ENCODE results near the gene GHITM. TPM values are rescaled to one million over a fixed set of nuclear protein-coding genes. Genes with fewer than 3 reads are reported as not detected.

The GHITM gene
- total and polyA plus RNA-seq, 2 experiments from 2014 or later, result 97.1 to 105 TPM

DNA sequence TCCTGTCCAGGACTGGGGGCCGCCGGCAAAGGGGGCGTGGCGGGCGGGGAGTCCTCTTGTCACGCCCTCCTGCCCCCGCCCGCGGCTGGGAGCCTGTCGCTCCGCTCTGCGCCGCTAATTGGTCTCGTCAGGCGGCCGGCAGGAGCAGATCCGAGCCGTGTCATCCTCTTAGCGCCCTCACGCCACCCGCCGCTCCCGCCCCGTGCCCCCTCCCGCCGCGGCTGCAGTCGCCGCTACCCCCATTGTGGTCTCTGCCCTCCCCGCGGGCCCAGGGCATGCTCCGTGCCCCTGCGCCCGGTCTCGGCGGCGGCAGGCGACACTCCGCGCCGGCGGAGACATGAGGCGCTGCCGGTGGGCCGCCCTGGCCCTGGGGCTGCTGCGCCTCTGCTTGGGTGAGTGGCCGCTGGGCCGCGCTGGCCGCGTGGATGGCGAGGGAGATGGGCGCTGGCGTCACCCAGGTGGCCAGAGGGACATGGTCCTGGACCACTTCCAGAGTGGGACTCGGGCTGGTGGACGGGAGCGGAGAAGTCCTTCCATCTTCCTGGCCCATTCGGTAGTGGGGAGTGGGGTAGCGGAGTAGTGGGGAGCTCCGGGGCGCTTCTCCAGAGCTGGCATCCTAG lies 55.2 kb downstream of the GHITM start, which contains the start of gene CDHR1:
Gene CDHR1, plus strand, starts transcription at position 114 of the 620 bp plus-strand sequence. Its CDS starts 224 bp downstream, at position 338.
- H3K36me3 ChIP-seq (ENCODE audit: insufficient read depth), result no peaks in the 10 kb centered on the region
- DNase-seq (ENCODE audit: low spot score) (peak; percentile 85), ATAC-seq (peak; percentile 81)
- H3K36me3 Mint-ChIP-seq (ENCODE audit: low read depth), result no peaks in the 10 kb centered on the region
- no peaks in the 10 kb centered on the region for H3F3A ChIP-seq (replicated peaks; ENCODE audit: low read depth)
- peak within 1 kb of the TSS; percentile 94 for H3K4me2 ChIP-seq
- H3K27me3 Mint-ChIP-seq (ENCODE audit: insufficient read depth, low read depth, poor library complexity), result peaks cover 40% of the 10 kb centered on the region
- TF ChIP-seq CREB1 (CRISPR knock-in tag; IDR thresholded peaks at IDR 0.05; ENCODE audit: low read depth) (0 out of 2 replicates have a peak, but pooled peaks have one; percentile 5), STAT1 (IDR thresholded peaks at IDR 0.05; ENCODE audit: unreplicated experiment) (no peak), ZNF331 (CRISPR knock-in tag; IDR thresholded peaks at IDR 0.05; ENCODE audit: low read depth) (no peak)
- no peak within 1 kb of the TSS for H3K27ac Mint-ChIP-seq
- peaks cover 5% of the 10 kb centered on the region for H3K4me1 Mint-ChIP-seq
- no peak within 1 kb of the TSS for H3K27ac ChIP-seq (ENCODE audit: low read depth)
- H4K20me1 ChIP-seq (replicated peaks; ENCODE audit: insufficient read depth), result no peaks in the 10 kb centered on the region
- no peaks in the 10 kb centered on the region for H3K79me2 ChIP-seq (replicated peaks; ENCODE audit: insufficient read depth)
- peak within 1 kb of the TSS; percentile 72 for H3K4me3 Mint-ChIP-seq
- H3K4me1 ChIP-seq (ENCODE audit: insufficient read depth), result peaks cover 3% of the 10 kb centered on the region; the same call in 1 of the 2 replicates
- peak within 1 kb of the TSS; percentile 78 for H3K4me3 ChIP-seq
- H3K27me3 ChIP-seq (ENCODE audit: insufficient read depth), result peaks cover 40% of the 10 kb centered on the region
- no peaks in the 10 kb centered on the region for H3K9me2 ChIP-seq (ENCODE audit: insufficient read depth)
- peak within 1 kb of the TSS; percentile 98 for H2AFZ ChIP-seq
- H3K9me3 Mint-ChIP-seq, result no peaks in the 10 kb centered on the region

DNA sequence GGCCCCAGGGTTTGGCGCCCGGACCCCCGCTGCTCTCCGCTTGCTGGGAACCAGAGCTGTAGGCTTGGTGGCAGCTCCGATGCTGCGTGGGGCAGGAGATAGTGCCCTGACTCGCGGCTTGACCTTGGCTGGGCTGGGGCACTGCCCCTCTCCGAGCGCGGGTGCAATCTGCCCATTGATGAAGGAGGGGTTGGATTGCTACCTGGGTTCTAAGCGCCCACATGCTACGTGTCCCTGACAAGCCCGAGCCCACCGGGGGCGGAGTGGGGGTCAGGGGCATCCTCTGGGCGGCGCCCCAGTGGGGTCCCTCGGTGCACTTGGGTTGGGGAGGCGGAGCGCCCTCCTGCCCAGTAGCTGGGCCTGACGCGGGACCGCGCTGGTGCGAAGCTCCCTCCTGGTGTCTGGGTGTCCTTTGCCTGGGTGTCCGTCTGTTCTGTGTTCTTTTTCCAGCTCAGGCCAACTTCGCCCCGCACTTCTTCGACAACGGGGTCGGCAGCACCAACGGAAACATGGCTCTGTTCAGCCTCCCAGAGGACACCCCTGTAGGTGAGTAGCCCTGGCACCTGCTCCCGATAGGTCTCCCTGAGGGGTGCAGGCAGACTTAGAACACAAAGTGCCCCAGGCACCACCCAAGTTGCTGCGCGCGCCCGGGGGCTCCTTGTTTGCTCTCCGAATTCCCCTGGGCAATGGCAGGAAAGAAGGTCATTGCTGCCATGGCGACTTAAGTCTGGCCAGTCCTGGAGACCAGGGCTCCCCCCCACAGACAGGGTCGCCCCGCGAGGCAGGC lies 55.9 kb downstream of the GHITM start:
- no peaks in the 10 kb centered on the region for H3K36me3 ChIP-seq (ENCODE audit: insufficient read depth)
- Mint-ChIP-seq H3K36me3 (ENCODE audit: low read depth) (no peaks in the 10 kb centered on the region), H3K27ac (no peak overlapping the region), H3K4me1 (peaks cover 5% of the 10 kb centered on the region), H3K9me3 (no peaks in the 10 kb centered on the region), H3K27me3 (ENCODE audit: insufficient read depth, low read depth, poor library complexity) (peaks cover 40% of the 10 kb centered on the region), H3K4me3 (peak overlapping the region; percentile 72)
- no peak for DNase-seq (ENCODE audit: low spot score)
- no peaks in the 10 kb centered on the region for H3K79me2 ChIP-seq (replicated peaks; ENCODE audit: insufficient read depth)
- ATAC-seq, result peak; percentile 35
- no peaks in the 10 kb centered on the region for H3F3A ChIP-seq (replicated peaks; ENCODE audit: low read depth)
- H3K27me3 ChIP-seq (ENCODE audit: insufficient read depth), result peaks cover 40% of the 10 kb centered on the region
- no peak overlapping the region for H3K27ac ChIP-seq (ENCODE audit: low read depth)
- H3K4me1 ChIP-seq (ENCODE audit: insufficient read depth), result peaks cover 3% of the 10 kb centered on the region; the same call in 1 of the 2 replicates
- H3K4me2 ChIP-seq, result peak overlapping the region; percentile 94
- peak overlapping the region; percentile 98 for H2AFZ ChIP-seq
- no peaks in the 10 kb centered on the region for H3K9me2 ChIP-seq (ENCODE audit: insufficient read depth)
- peak overlapping the region; percentile 78 for H3K4me3 ChIP-seq
- no peaks in the 10 kb centered on the region for H4K20me1 ChIP-seq (replicated peaks; ENCODE audit: insufficient read depth)
- TF ChIP-seq POLR2AphosphoS5 (IDR thresholded peaks at IDR 0.05; ENCODE audit: low read depth) (no peak), EZH2phosphoT487 (IDR thresholded peaks at IDR 0.05; ENCODE audit: unreplicated experiment) (no peak), CREB1 (CRISPR knock-in tag; IDR thresholded peaks at IDR 0.05; ENCODE audit: low read depth) (no peak), NANOG (IDR thresholded peaks at IDR 0.05; ENCODE audit: borderline replicate concordance) (no peak), JUNB (IDR thresholded peaks at IDR 0.05; ENCODE audit: unreplicated experiment) (no peak), EZH2 (IDR thresholded peaks at IDR 0.05; ENCODE audit: low read depth, unreplicated experiment) (no peak), ZNF114 (CRISPR knock-in tag; IDR thresholded peaks at IDR 0.05) (no peak)
- TF ChIP-seq, protein P1, sequence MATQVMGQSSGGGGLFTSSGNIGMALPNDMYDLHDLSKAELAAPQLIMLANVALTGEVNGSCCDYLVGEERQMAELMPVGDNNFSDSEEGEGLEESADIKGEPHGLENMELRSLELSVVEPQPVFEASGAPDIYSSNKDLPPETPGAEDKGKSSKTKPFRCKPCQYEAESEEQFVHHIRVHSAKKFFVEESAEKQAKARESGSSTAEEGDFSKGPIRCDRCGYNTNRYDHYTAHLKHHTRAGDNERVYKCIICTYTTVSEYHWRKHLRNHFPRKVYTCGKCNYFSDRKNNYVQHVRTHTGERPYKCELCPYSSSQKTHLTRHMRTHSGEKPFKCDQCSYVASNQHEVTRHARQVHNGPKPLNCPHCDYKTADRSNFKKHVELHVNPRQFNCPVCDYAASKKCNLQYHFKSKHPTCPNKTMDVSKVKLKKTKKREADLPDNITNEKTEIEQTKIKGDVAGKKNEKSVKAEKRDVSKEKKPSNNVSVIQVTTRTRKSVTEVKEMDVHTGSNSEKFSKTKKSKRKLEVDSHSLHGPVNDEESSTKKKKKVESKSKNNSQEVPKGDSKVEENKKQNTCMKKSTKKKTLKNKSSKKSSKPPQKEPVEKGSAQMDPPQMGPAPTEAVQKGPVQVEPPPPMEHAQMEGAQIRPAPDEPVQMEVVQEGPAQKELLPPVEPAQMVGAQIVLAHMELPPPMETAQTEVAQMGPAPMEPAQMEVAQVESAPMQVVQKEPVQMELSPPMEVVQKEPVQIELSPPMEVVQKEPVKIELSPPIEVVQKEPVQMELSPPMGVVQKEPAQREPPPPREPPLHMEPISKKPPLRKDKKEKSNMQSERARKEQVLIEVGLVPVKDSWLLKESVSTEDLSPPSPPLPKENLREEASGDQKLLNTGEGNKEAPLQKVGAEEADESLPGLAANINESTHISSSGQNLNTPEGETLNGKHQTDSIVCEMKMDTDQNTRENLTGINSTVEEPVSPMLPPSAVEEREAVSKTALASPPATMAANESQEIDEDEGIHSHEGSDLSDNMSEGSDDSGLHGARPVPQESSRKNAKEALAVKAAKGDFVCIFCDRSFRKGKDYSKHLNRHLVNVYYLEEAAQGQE (IDR thresholded peaks at IDR 0.05; ENCODE audit: unreplicated experiment), result no peak
- TF ChIP-seq, protein P2, sequence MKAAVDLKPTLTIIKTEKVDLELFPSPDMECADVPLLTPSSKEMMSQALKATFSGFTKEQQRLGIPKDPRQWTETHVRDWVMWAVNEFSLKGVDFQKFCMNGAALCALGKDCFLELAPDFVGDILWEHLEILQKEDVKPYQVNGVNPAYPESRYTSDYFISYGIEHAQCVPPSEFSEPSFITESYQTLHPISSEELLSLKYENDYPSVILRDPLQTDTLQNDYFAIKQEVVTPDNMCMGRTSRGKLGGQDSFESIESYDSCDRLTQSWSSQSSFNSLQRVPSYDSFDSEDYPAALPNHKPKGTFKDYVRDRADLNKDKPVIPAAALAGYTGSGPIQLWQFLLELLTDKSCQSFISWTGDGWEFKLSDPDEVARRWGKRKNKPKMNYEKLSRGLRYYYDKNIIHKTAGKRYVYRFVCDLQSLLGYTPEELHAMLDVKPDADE (IDR thresholded peaks at IDR 0.05), result no peak
